Suppressor macrophage (primary cell): ENCODE measurements around the gene GPR31.

ENCODE experiments used
- DNase-seq, 4 experiments: peaks; one replicate each; pipeline ENCODE4 v3.0.0-alpha.2; 2020 to 2022

The GPR31 gene

GRCh38 chr6:167137081-167137480 lies 20.7 kb downstream of the GPR31 start:
- no peak for DNase-seq

- peak in 3 of 4 experiments; percentile 34 to 54 (median 52) for DNase-seq
Measured at GRCh38 chr6:167136376-167136775, 21.4 kb downstream of the GPR31 start.

GRCh38 chr6:167134448-167135328 lies 23.1 kb downstream of the GPR31 start:
- DNase-seq, result no peak

- no peak for DNase-seq
Measured at GRCh38 chr6:167130712-167131684, 26.8 kb downstream of the GPR31 start.

- DNase-seq, result no peak
Measured at GRCh38 chr6:167130008-167130677, 27.6 kb downstream of the GPR31 start.

GRCh38 chr6:167129562-167129961 lies 28.2 kb downstream of the GPR31 start:
- DNase-seq, result no peak

- no peak for DNase-seq
Measured at GRCh38 chr6:167129159-167129558, 28.6 kb downstream of the GPR31 start.

- no peak for DNase-seq
Measured at GRCh38 chr6:167127785-167128531, 29.8 kb downstream of the GPR31 start.

- no peak for DNase-seq
Measured at GRCh38 chr6:167125855-167126349, 31.9 kb downstream of the GPR31 start.

- DNase-seq, result no peak
Measured at GRCh38 chr6:167125410-167125809, 32.4 kb downstream of the GPR31 start.

- no peak for DNase-seq
Measured at GRCh38 chr6:167124753-167125152, 33.0 kb downstream of the GPR31 start.

- no peak for DNase-seq
Measured at GRCh38 chr6:167122827-167123657, 34.7 kb downstream of the GPR31 start, which contains the start of gene CCR6. Gene CCR6 (plus strand): TSS chr6:167123096. CDS start chr6:167136135, 13,039 bp downstream.

GRCh38 chr6:167122041-167122826 lies 35.5 kb downstream of the GPR31 start:
- no peak for DNase-seq

- no peak for DNase-seq
Measured at GRCh38 chr6:167121335-167121841, 36.4 kb downstream of the GPR31 start.

- DNase-seq, result peak in 1 of 4 experiments; percentile 28
Measured at GRCh38 chr6:167120583-167120903, 37.2 kb downstream of the GPR31 start.

GRCh38 chr6:167119670-167120582 lies 37.9 kb downstream of the GPR31 start:
- no peak for DNase-seq

GRCh38 chr6:167118839-167119238 lies 38.9 kb downstream of the GPR31 start:
- DNase-seq, result no peak

- no peak for DNase-seq
Measured at GRCh38 chr6:167118006-167118405, 39.8 kb downstream of the GPR31 start.

GRCh38 chr6:167116838-167117228 lies 40.9 kb downstream of the GPR31 start:
- no peak for DNase-seq
